A549 treated with Mapracorat at 1 μM for 4 hours (cell line): ENCODE measurements around the gene HNRNPR. TPM values are rescaled to one million over a fixed set of nuclear protein-coding genes. Genes with fewer than 3 reads are reported as not detected.

Experiments used
- total RNA-seq: library from RNA; stranded (reverse); fragments of 200-300 nt; extraction: Qiagen RNA extraction; gene quantifications from 5 replicates; pipeline ENCODE4 v1.2.3, GENCODE V29; 2022

HNRNPR gene
- 151 to 191 TPM (median 166 TPM) in 5 replicates for total RNA-seq

GRCh38 chr1:23344111-23344986, at the start of gene HNRNPR:
Gene HNRNPR, minus strand, starts transcription at chr1:23344284. Its CDS starts 3,276 bp downstream, at chr1:23341008.

GRCh38 chr1:23369335-23370013, 25.4 kb upstream of the HNRNPR start, which contains the start of gene ZNF436:
Gene ZNF436, minus strand, starts transcription at chr1:23369836. Its CDS starts 1,831 bp downstream, at chr1:23368005.

Other genes starting within 250 kb of the HNRNPR start
- gene LUZP1, start 175.4 kb downstream of the HNRNPR start, total RNA-seq = 18.2 to 24.2 TPM (median 20.9 TPM) in 5 replicates
- 14.1 to 16.1 TPM (median 14.4 TPM) in 5 replicates for gene HTR1D, start 126.8 kb downstream of the HNRNPR start, total RNA-seq
- 4.5 to 5.6 TPM (median 5.1 TPM) in 5 replicates for gene ZNF436, start 25.6 kb upstream of the HNRNPR start, total RNA-seq
- 0.46 to 0.64 TPM (median 0.48 TPM) in 5 replicates for gene TCEA3, start 80.5 kb upstream of the HNRNPR start, total RNA-seq
- gene ASAP3, start 139.9 kb upstream of the HNRNPR start, total RNA-seq = 5.2 to 7.2 TPM (median 6.2 TPM) in 5 replicates
- gene E2F2, start 186.9 kb upstream of the HNRNPR start, total RNA-seq = 2.2 to 3.2 TPM (median 2.7 TPM) in 5 replicates
- gene ID3, start 215.2 kb upstream of the HNRNPR start, total RNA-seq = 304 to 431 TPM (median 389 TPM) in 5 replicates